ENCODE results near the gene GPR17. TPM values are rescaled to one million over a fixed set of nuclear protein-coding genes. Genes with fewer than 3 reads are reported as not detected.

GPR17 gene
- total and polyA plus RNA-seq, 9 of the 15 experiments (the other 6 are each of a cell fraction or from before 2014, with no cell fraction given) = not detected

DNA sequence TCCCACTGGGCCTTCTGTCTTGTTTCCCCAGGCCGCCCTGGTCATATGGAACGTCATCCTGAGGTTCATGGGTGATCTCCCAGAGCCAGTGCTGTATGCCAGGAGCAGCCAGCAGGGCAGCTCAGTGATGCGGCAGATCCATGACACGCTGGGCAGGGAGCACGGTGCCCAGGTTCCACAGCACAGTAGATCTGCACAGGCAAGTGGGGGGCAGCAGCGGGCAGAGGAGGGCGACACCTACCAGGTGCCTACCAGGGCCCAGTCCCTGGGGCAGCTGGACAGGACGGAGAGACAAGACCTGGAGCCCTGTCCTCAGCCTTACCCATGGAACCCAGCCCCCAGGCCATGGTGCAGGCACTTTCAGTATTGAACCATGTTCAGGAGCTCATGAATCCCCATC lies 36.1 kb upstream of the GPR17 start:
- TF ChIP-seq ATF7 (IDR thresholded peaks at IDR 0.05) = no peak
- H3K9me3 ChIP-seq (replicated peaks; ENCODE audit: control insufficient read depth, insufficient read depth, low read depth, low read length) = no peaks in the 10 kb centered on the region
- intact Hi-C loops (cut with micrococcal nuclease) (no loop called here), in situ Hi-C loops (cut with MboI) (no loop called here)
- no peaks in the 10 kb centered on the region; the same call in 2 of the 3 replicates for H3K36me3 ChIP-seq (ENCODE audit: control insufficient read depth, insufficient read depth, low read length)
- ATAC-seq (no peak), FAIRE-seq (no peak), DNase-seq (ENCODE audit: extremely low read depth in 1 of 4, low spot score in 3 of 4) (no peak)
- H3K27me3 ChIP-seq (ENCODE audit: control insufficient read depth in 2 of 2, insufficient read depth in 2 of 2, low read length in 2 of 2) = peaks cover 55 to 85% of the 10 kb centered on the region in 2 experiments
- no TSS peak for BruUV-seq (replicated peaks)
- ChIA-PET POLR2A (no interaction called here), CTCF (ENCODE audit: low intra/inter-chr PET ratio) (no interaction called here)
- peaks cover 0 to 11% of the 10 kb centered on the region in 2 experiments; a peak in 2 of 5 replicates for H3K4me1 ChIP-seq (replicated peaks in 1 of 2; ENCODE audit: control insufficient read depth in 2 of 2, insufficient read depth in 2 of 2, low read length in 2 of 2)
- no peak overlapping the region for H3K9ac ChIP-seq (ENCODE audit: insufficient read depth in 1 of 2, low read depth in 2 of 2, low read length in 2 of 2)
- H3K79me2 ChIP-seq (ENCODE audit: control insufficient read depth, insufficient read depth, low read length) = no peaks in the 10 kb centered on the region
- no peak overlapping the region for H3K27ac ChIP-seq (ENCODE audit: extremely low read depth, low read depth, low read length)
- no peak overlapping the region for H3K4me2 ChIP-seq (ENCODE audit: insufficient read depth, low read length)
- H3K4me3 ChIP-seq = no peak overlapping the region
- H4K20me1 ChIP-seq (replicated peaks; ENCODE audit: control insufficient read depth, insufficient read depth, low read length) = no peaks in the 10 kb centered on the region
- WGBS (ENCODE audit: insufficient coverage, low coverage, missing lambda C conversion rate) = 2% methylated on average over 8 of the region's 8 CpGs
- H3K9me1 ChIP-seq (ENCODE audit: control insufficient read depth, insufficient read depth, low read length) = no peaks in the 10 kb centered on the region
- H2AFZ ChIP-seq (ENCODE audit: low read depth, low read length) = no peak overlapping the region

DNA sequence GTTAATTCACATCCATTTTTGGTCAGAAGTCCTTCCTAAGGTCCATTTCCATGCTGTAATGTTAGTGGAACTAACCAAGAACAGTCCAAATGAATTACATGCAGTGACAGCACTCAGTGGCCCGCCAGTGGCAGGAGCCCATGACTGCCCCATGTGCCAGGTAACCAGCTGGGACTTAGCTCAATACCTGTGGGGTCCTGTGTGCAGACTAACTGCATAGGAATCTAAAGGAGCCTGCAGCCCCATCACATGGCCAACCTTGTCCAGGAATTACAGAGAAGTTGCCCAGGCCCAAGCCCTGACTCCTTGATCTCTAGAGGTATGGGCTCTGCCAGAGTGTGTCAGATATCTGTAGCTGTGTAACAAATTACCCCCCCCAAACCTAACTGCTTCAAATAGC lies 35.4 kb upstream of the GPR17 start:
- ChIA-PET CTCF (ENCODE audit: low intra/inter-chr PET ratio) (no interaction called here), POLR2A (interaction anchor here (1.3 kb wide), 1 partner anchor 9 kb away, joined by 5 read pairs; no protein-coding TSS in a partner anchor)
- ATAC-seq (no peak), DNase-seq (ENCODE audit: extremely low read depth in 1 of 4, low spot score in 3 of 4) (no peak), FAIRE-seq (no peak)
- H3K4me3 ChIP-seq = no peak overlapping the region
- H3K79me2 ChIP-seq (ENCODE audit: control insufficient read depth, insufficient read depth, low read length) = no peaks in the 10 kb centered on the region
- no peaks in the 10 kb centered on the region; the same call in 2 of the 3 replicates for H3K36me3 ChIP-seq (ENCODE audit: control insufficient read depth, insufficient read depth, low read length)
- H3K9ac ChIP-seq (ENCODE audit: insufficient read depth in 1 of 2, low read depth in 2 of 2, low read length in 2 of 2) = no peak overlapping the region
- no peaks in the 10 kb centered on the region for H3K9me1 ChIP-seq (ENCODE audit: control insufficient read depth, insufficient read depth, low read length)
- H3K27ac ChIP-seq (ENCODE audit: extremely low read depth, low read depth, low read length) = no peak overlapping the region
- no peaks in the 10 kb centered on the region for H3K9me3 ChIP-seq (replicated peaks; ENCODE audit: control insufficient read depth, insufficient read depth, low read depth, low read length)
- intact Hi-C loops (cut with micrococcal nuclease) (no loop called here), in situ Hi-C loops (cut with MboI) (no loop called here)
- H3K27me3 ChIP-seq (ENCODE audit: control insufficient read depth in 2 of 2, insufficient read depth in 2 of 2, low read length in 2 of 2) = peaks cover 57 to 85% of the 10 kb centered on the region in 2 experiments
- H3K4me2 ChIP-seq (ENCODE audit: insufficient read depth, low read length) = no peak overlapping the region
- WGBS (ENCODE audit: insufficient coverage, low coverage, missing lambda C conversion rate) = 13% methylated on average over 1 of the region's 1 CpG
- no peaks in the 10 kb centered on the region for H4K20me1 ChIP-seq (replicated peaks; ENCODE audit: control insufficient read depth, insufficient read depth, low read length)
- H2AFZ ChIP-seq (ENCODE audit: low read depth, low read length) = no peak overlapping the region
- peaks cover 0 to 11% of the 10 kb centered on the region in 2 experiments; a peak in 2 of 5 replicates for H3K4me1 ChIP-seq (replicated peaks in 1 of 2; ENCODE audit: control insufficient read depth in 2 of 2, insufficient read depth in 2 of 2, low read length in 2 of 2)
- TF ChIP-seq ZNF133 (CRISPR knock-in tag; IDR thresholded peaks at IDR 0.05) = no peak
- no peak for TF ChIP-seq ARID1B (IDR thresholded peaks at IDR 0.05)
- TF ChIP-seq ZNF75A (CRISPR knock-in tag; IDR thresholded peaks at IDR 0.05) = no peak
- TF ChIP-seq E2F5 (CRISPR knock-in tag; IDR thresholded peaks at IDR 0.05) = no peak
- TF ChIP-seq ZKSCAN1 (IDR thresholded peaks at IDR 0.05; ENCODE audit: low read depth, low read length) = no peak
- TF ChIP-seq ZBTB12 (CRISPR knock-in tag; IDR thresholded peaks at IDR 0.05) = no peak
- TF ChIP-seq MED1 (CRISPR knock-in tag; IDR thresholded peaks at IDR 0.05; ENCODE audit: borderline replicate concordance) = no peak
- no peak for TF ChIP-seq POLR2A (conservative IDR thresholded peaks at IDR 0.05)
- no peak for TF ChIP-seq ZC3H11A (IDR thresholded peaks at IDR 0.05; ENCODE audit: low read depth, low read length)
- TF ChIP-seq, protein P1, sequence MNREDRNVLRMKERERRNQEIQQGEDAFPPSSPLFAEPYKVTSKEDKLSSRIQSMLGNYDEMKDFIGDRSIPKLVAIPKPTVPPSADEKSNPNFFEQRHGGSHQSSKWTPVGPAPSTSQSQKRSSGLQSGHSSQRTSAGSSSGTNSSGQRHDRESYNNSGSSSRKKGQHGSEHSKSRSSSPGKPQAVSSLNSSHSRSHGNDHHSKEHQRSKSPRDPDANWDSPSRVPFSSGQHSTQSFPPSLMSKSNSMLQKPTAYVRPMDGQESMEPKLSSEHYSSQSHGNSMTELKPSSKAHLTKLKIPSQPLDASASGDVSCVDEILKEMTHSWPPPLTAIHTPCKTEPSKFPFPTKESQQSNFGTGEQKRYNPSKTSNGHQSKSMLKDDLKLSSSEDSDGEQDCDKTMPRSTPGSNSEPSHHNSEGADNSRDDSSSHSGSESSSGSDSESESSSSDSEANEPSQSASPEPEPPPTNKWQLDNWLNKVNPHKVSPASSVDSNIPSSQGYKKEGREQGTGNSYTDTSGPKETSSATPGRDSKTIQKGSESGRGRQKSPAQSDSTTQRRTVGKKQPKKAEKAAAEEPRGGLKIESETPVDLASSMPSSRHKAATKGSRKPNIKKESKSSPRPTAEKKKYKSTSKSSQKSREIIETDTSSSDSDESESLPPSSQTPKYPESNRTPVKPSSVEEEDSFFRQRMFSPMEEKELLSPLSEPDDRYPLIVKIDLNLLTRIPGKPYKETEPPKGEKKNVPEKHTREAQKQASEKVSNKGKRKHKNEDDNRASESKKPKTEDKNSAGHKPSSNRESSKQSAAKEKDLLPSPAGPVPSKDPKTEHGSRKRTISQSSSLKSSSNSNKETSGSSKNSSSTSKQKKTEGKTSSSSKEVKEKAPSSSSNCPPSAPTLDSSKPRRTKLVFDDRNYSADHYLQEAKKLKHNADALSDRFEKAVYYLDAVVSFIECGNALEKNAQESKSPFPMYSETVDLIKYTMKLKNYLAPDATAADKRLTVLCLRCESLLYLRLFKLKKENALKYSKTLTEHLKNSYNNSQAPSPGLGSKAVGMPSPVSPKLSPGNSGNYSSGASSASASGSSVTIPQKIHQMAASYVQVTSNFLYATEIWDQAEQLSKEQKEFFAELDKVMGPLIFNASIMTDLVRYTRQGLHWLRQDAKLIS (CRISPR knock-in tag; IDR thresholded peaks at IDR 0.05) = no peak
- no TSS peak for BruUV-seq (replicated peaks)

Measured in K562 (cell line).